Glutamatergic neuron (in vitro differentiated cells): ENCODE measurements around the gene CFP. TPM values are rescaled to one million over a fixed set of nuclear protein-coding genes. Genes with fewer than 3 reads are reported as not detected.
"Not testable (repeated sequence)": the region's sequence is repeated elsewhere in the genome, so short reads cannot be mapped to it uniquely, and the experiment has no call there.

Source experiments
- DNase-seq: peaks from one replicate; pipeline ENCODE4 v3.0.0; 2022
- H3K27ac Mint-ChIP-seq: one replicate; pipeline ENCODE4 v1.8.0; 2020; ENCODE audit warnings: mild to moderate bottlenecking, mixed read lengths, inconsistent platforms; ENCODE audit not compliant: unreplicated experiment
- H3K27me3 Mint-ChIP-seq: one replicate; pipeline ENCODE4 v1.8.0; 2020; ENCODE audit warnings: mild to moderate bottlenecking, moderate library complexity, mixed read lengths, inconsistent platforms; ENCODE audit not compliant: unreplicated experiment
- H3K36me3 Mint-ChIP-seq: one replicate; pipeline ENCODE4 v1.8.0; 2020; ENCODE audit warnings: mild to moderate bottlenecking, mixed read lengths, inconsistent platforms; ENCODE audit not compliant: unreplicated experiment
- H3K4me1 Mint-ChIP-seq: one replicate; pipeline ENCODE4 v1.8.0; 2020; ENCODE audit warnings: mild to moderate bottlenecking, low read depth, mixed read lengths, inconsistent platforms; ENCODE audit not compliant: unreplicated experiment
- H3K4me3 Mint-ChIP-seq: one replicate; pipeline ENCODE4 v1.8.0; 2020; ENCODE audit warnings: mild to moderate bottlenecking, mixed read lengths, inconsistent platforms; ENCODE audit not compliant: unreplicated experiment
- H3K9me3 Mint-ChIP-seq: one replicate; pipeline ENCODE4 v1.8.0; 2020; ENCODE audit warnings: mild to moderate bottlenecking, moderate library complexity, mixed read lengths, inconsistent platforms; ENCODE audit not compliant: unreplicated experiment
- long read RNA-seq: library from polyadenylated mRNA; unstranded; transcript quantifications from one replicate; pipeline ENCODE4 v2.0.0, GENCODE V29; 2020; ENCODE audit not compliant: unreplicated experiment
- total RNA-seq: library from RNA; stranded (reverse); fragmentation: NEBNext Ultra II Directional; extraction: Animal tissue kit (Norgen Biotek cat#: 25700); gene quantifications from one replicate; pipeline ENCODE4 v1.2.1, GENCODE V29; 2021; ENCODE audit not compliant: unreplicated experiment
- TF ChIP-seq, protein P1 (sequence below): fragments of 200-600 bp; sonication (generic); IDR thresholded peaks from one replicate; pipeline ENCODE4 v1.5.0; 2021; ENCODE audit not compliant: partially characterized antibody, unreplicated experiment

CFP gene
- 0.49 TPM for total RNA-seq
- long read RNA-seq = 0 reads

- H3K27me3 Mint-ChIP-seq = peaks cover 2% of the 10 kb centered on the region
- DNase-seq = no peak
- H3K27ac Mint-ChIP-seq = no peak within 1 kb of the TSS
- H3K4me3 Mint-ChIP-seq = no peak within 1 kb of the TSS
- TF ChIP-seq, protein P1, sequence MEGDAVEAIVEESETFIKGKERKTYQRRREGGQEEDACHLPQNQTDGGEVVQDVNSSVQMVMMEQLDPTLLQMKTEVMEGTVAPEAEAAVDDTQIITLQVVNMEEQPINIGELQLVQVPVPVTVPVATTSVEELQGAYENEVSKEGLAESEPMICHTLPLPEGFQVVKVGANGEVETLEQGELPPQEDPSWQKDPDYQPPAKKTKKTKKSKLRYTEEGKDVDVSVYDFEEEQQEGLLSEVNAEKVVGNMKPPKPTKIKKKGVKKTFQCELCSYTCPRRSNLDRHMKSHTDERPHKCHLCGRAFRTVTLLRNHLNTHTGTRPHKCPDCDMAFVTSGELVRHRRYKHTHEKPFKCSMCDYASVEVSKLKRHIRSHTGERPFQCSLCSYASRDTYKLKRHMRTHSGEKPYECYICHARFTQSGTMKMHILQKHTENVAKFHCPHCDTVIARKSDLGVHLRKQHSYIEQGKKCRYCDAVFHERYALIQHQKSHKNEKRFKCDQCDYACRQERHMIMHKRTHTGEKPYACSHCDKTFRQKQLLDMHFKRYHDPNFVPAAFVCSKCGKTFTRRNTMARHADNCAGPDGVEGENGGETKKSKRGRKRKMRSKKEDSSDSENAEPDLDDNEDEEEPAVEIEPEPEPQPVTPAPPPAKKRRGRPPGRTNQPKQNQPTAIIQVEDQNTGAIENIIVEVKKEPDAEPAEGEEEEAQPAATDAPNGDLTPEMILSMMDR = no peak
- H3K9me3 Mint-ChIP-seq = peaks cover 2% of the 10 kb centered on the region
- no peaks in the 10 kb centered on the region for H3K36me3 Mint-ChIP-seq
- H3K4me1 Mint-ChIP-seq = no peaks in the 10 kb centered on the region
Measured at GRCh38 chrX:47629419-47630200, at the start of gene CFP. Gene CFP (minus strand): TSS chrX:47629930. CDS start chrX:47629844, 86 bp downstream.

- not testable (repeated sequence) for H3K36me3 Mint-ChIP-seq, H3K4me3 Mint-ChIP-seq, H3K27me3 Mint-ChIP-seq, H3K9me3 Mint-ChIP-seq, H3K27ac Mint-ChIP-seq, H3K4me1 Mint-ChIP-seq, DNase-seq
Measured at GRCh38 chrX:47675959-47676859, 46.5 kb upstream of the CFP start.

GRCh38 chrX:47674776-47675175, 45.0 kb upstream of the CFP start:
- TF ChIP-seq, protein P1 = no peak
- H3K4me1 Mint-ChIP-seq = no peaks in the 10 kb centered on the region
- H3K36me3 Mint-ChIP-seq = no peaks in the 10 kb centered on the region
- H3K9me3 Mint-ChIP-seq = no peaks in the 10 kb centered on the region
- no peak for DNase-seq
- H3K27me3 Mint-ChIP-seq = peaks cover 4% of the 10 kb centered on the region
- H3K27ac Mint-ChIP-seq = no peak overlapping the region
- no peak overlapping the region for H3K4me3 Mint-ChIP-seq

DNA sequence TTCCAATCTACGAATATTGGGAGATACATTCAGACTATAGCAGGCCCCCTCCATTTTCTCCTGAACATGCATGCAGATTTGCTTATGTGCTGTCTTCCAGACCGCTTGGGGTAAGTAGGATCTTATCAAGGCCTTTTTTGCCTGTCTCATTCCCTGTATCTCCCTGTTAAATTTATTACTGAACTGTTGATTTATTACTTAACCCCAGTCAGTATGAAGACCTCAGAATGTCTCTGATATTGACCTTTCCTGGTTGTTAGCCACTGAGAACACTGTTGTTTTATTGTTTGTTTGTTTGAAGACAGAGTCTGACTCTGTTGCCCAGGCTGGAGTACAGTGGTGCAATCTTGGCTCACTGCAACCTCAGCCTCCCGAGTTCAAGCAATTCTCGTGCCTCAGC, 36.1 kb upstream of the CFP start:
- H3K36me3 Mint-ChIP-seq, H3K4me3 Mint-ChIP-seq, H3K9me3 Mint-ChIP-seq, H3K27me3 Mint-ChIP-seq, DNase-seq, H3K27ac Mint-ChIP-seq, H3K4me1 Mint-ChIP-seq: not testable (repeated sequence)

DNA sequence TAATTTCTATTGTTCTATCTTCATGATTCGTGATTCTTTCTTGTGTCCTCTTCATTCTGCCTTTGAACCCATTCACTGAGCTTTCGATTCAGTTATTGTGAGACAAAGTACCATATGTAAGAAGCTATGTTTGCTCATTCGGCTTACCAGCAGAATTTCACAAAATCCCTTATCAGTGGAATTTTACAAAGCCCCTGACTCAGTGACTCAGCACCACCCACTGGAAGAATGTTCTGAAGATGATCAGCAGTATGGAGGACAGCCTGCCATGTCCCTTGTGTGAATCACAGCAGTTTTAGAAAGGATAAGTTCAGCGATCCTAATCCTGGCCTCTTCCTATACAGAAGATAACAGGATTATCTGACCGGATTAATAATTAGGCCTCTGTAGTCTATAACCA, 35.0 kb upstream of the CFP start:
- H3K27ac Mint-ChIP-seq = no peak overlapping the region
- TF ChIP-seq, protein P1 = no peak

More for the DNA sequence above, 35.0 kb upstream of the CFP start:
- DNase-seq = no peak
- no peaks in the 10 kb centered on the region for H3K4me1 Mint-ChIP-seq
- peaks cover 1% of the 10 kb centered on the region for H3K9me3 Mint-ChIP-seq
- H3K27me3 Mint-ChIP-seq = no peaks in the 10 kb centered on the region
- H3K4me3 Mint-ChIP-seq = no peak overlapping the region
- no peaks in the 10 kb centered on the region for H3K36me3 Mint-ChIP-seq
